SU-DHL-6 (cell line): ENCODE measurements around the gene EXOC3L4.

Experiments used
- H2AFZ ChIP-seq: fragments of 200-600 bp; sonication (generic); 2 replicates; pipeline ENCODE4 v1.6.1; 2014; ENCODE audit warnings: low read depth, mild to moderate bottlenecking, moderate library complexity, mixed read lengths, antibody characterized with exemption, low read length; ENCODE audit not compliant: severe bottlenecking
- H3F3A ChIP-seq: fragments of 200-600 bp; shearing (Covaris generic); 2 replicates; pipeline ENCODE4 v1.6.0; 2016; ENCODE audit warnings: antibody characterized with exemption, mild to moderate bottlenecking; ENCODE audit not compliant: insufficient read depth
- H3K27ac ChIP-seq: fragments of 200-600 bp; sonication (generic); 2 replicates; pipeline ENCODE4 v1.5.1; 2016; ENCODE audit warnings: low read depth, mild to moderate bottlenecking, low read length, moderate library complexity, mixed read lengths
- H3K27me3 ChIP-seq: fragments of 200-600 bp; sonication (generic), shearing (Covaris generic); 2 replicates; pipeline ENCODE4 v1.6.0; 2014; ENCODE audit warnings: mild to moderate bottlenecking, low read length
- H3K36me3 ChIP-seq: fragments of 200-600 bp; sonication (generic); 2 replicates; pipeline ENCODE4 v1.6.1; 2014; ENCODE audit warnings: mild to moderate bottlenecking, low read length, mixed read lengths
- H3K4me2 ChIP-seq: fragments of 300-600, 200-600 bp; shearing (Covaris generic), sonication (generic); 2 replicates; pipeline ENCODE4 v1.6.0; 2014; ENCODE audit warnings: low read length, low read depth, mild to moderate bottlenecking; ENCODE audit not compliant: poor library complexity, severe bottlenecking
- H3K4me3 ChIP-seq: fragments of 200-600 bp; sonication (generic); 2 replicates; pipeline ENCODE4 v1.5.1; 2014; ENCODE audit warnings: antibody characterized with exemption, low read length, mild to moderate bottlenecking, mixed read lengths; ENCODE audit not compliant: insufficient read depth, poor library complexity, severe bottlenecking
- H3K79me2 ChIP-seq: fragments of 200-600 bp; sonication (generic); 2 replicates; pipeline ENCODE4 v1.6.1; 2014; ENCODE audit warnings: mild to moderate bottlenecking, low read length, moderate library complexity; ENCODE audit not compliant: insufficient read depth
- H3K9ac ChIP-seq: fragments of 200-600 bp; sonication (generic); 2 replicates; pipeline ENCODE4 v1.7.0; 2014; ENCODE audit warnings: mild to moderate bottlenecking, low read length
- H3K9me2 ChIP-seq: fragments of 200-600 bp; sonication (generic); replicated peaks from 2 replicates; pipeline ENCODE4 v1.6.1; 2014; ENCODE audit warnings: low read length; ENCODE audit not compliant: insufficient read depth
- H3K9me3 ChIP-seq: fragments of 200-600 bp; sonication (generic); 2 replicates; pipeline ENCODE4 v1.6.1; 2014; ENCODE audit warnings: low read length, mixed read lengths; ENCODE audit not compliant: insufficient read depth
- H4K20me1 ChIP-seq: fragments of 200-600 bp; sonication (generic); 2 replicates; pipeline ENCODE4 v1.6.1; 2014; ENCODE audit warnings: low read depth, mild to moderate bottlenecking, antibody characterized with exemption, low read length, moderate library complexity, mixed read lengths
- EZH2phosphoT487 ChIP-seq: fragments of 200-600 bp; sonication (generic), shearing (Covaris generic); conservative IDR thresholded peaks from 2 replicates; pipeline ENCODE4 v1.6.1; 2018; ENCODE audit warnings: mild to moderate bottlenecking, antibody characterized with exemption, low read length, moderate library complexity, mixed read lengths
- TF ChIP-seq, protein P1 (sequence below): fragments of 200-600 bp; sonication (generic); IDR thresholded peaks from one replicate; pipeline ENCODE4 v1.5.1; 2017; ENCODE audit warnings: antibody characterized with exemption, mild to moderate bottlenecking, low read length, moderate library complexity; ENCODE audit not compliant: insufficient read depth, poor library complexity, severe bottlenecking

EXOC3L4 gene

DNA sequence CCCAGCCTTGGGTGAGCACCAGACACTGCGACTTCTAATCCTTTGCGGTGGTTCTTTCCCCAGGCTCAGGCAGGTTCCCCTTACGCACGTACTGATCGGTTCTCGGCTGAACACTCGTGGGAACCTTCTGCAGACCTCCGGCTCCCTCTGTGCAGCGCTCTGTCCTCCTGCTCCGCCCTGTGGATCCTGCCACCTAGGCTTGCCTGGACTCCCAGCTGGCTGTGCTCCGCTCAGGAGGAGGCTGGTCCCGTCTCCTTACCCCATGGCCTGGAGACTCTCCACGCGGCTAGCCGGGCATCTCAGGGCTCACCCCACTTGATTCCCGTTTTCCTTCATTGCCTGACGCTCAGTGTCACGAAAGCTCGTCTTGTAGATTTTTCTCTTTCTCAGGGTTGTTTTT is 63.4 kb downstream of the EXOC3L4 start:
- Histone ChIP-seq H3F3A (no peaks in the 10 kb centered on the region), H3K27ac (no peak overlapping the region), H4K20me1 (no peaks in the 10 kb centered on the region)

DNA sequence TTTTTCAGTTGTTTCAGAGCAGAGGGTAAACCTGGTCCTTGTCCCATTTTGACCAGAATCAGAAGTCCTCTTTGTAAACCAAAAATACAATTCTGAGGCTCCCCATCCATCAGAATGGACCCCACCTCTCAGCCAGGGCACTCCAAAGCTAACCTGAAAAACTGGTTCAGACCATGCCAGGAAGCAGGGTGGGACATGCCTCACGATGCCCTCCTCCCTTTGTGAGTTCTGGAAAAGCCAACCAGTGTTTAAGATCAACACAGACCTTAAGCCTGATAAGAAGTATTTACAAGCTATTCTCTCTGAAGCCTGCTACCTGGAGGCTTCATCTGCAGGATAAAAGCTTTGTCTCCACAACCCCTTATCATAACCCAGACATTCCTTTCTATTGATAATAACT is 64.2 kb downstream of the EXOC3L4 start:
- H3K27me3 ChIP-seq = no peaks in the 10 kb centered on the region
- H2AFZ ChIP-seq = no peak overlapping the region

More for the DNA sequence above, 63.4 kb downstream of the EXOC3L4 start:
- Histone ChIP-seq H3K4me2 (no peak overlapping the region), H3K9me2 (no peaks in the 10 kb centered on the region), H2AFZ (no peak overlapping the region), H3K9ac (no peak overlapping the region), H3K27me3 (no peaks in the 10 kb centered on the region), H3K9me3 (peaks cover 10% of the 10 kb centered on the region; the same call in 1 of the 2 replicates), H3K79me2 (no peaks in the 10 kb centered on the region), H3K36me3 (no peaks in the 10 kb centered on the region), H3K4me3 (no peak overlapping the region)
- TF ChIP-seq, protein P1, sequence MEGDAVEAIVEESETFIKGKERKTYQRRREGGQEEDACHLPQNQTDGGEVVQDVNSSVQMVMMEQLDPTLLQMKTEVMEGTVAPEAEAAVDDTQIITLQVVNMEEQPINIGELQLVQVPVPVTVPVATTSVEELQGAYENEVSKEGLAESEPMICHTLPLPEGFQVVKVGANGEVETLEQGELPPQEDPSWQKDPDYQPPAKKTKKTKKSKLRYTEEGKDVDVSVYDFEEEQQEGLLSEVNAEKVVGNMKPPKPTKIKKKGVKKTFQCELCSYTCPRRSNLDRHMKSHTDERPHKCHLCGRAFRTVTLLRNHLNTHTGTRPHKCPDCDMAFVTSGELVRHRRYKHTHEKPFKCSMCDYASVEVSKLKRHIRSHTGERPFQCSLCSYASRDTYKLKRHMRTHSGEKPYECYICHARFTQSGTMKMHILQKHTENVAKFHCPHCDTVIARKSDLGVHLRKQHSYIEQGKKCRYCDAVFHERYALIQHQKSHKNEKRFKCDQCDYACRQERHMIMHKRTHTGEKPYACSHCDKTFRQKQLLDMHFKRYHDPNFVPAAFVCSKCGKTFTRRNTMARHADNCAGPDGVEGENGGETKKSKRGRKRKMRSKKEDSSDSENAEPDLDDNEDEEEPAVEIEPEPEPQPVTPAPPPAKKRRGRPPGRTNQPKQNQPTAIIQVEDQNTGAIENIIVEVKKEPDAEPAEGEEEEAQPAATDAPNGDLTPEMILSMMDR = no peak
- no peak for TF ChIP-seq EZH2phosphoT487

More for the DNA sequence above, 64.2 kb downstream of the EXOC3L4 start:
- peaks cover 10% of the 10 kb centered on the region; the same call in 1 of the 2 replicates for H3K9me3 ChIP-seq
- H4K20me1 ChIP-seq = no peaks in the 10 kb centered on the region
- H3K27ac ChIP-seq = no peak overlapping the region
- H3F3A ChIP-seq = no peaks in the 10 kb centered on the region
- TF ChIP-seq, protein P1 = no peak
- no peak for TF ChIP-seq EZH2phosphoT487
- H3K9ac ChIP-seq = no peak overlapping the region
- no peak overlapping the region for H3K4me3 ChIP-seq
- H3K79me2 ChIP-seq = no peaks in the 10 kb centered on the region
- H3K4me2 ChIP-seq = no peak overlapping the region
- H3K36me3 ChIP-seq = no peaks in the 10 kb centered on the region
- H3K9me2 ChIP-seq = no peaks in the 10 kb centered on the region
